T-helper 1 cell treated with Interleukin-12 subunit alpha and Interleukin-12 subunit beta and Interleukin-4 antibody, amounts not matched to agents 30 ng/mL and 1 ng/mL, for 36 hours (primary cell): ENCODE data around the gene NAPG. TPM values are rescaled to one million over a fixed set of nuclear protein-coding genes. Genes with fewer than 3 reads are reported as not detected.
"Not testable (repeated sequence)": the region's sequence is repeated elsewhere in the genome, so short reads cannot be mapped to it uniquely, and the experiment has no call there.

ENCODE experiments used
- intact Hi-C: fragments of 100-400 bp; cut with micrococcal nuclease; formaldehyde crosslinking; loops from one replicate; pipeline ENCODE4 v1.15.1; 2024
- total RNA-seq: library from RNA; stranded (reverse); gene quantifications from 2 replicates; pipeline ENCODE4 v1.2.3, GENCODE V29; 2022

NAPG gene
- total RNA-seq, 1 donor from 2014 or later: 37.1 TPM

GRCh38 chr18:10577842-10578572 lies 52.2 kb downstream of the NAPG start:
- intact Hi-C loops: not testable (repeated sequence)

DNA sequence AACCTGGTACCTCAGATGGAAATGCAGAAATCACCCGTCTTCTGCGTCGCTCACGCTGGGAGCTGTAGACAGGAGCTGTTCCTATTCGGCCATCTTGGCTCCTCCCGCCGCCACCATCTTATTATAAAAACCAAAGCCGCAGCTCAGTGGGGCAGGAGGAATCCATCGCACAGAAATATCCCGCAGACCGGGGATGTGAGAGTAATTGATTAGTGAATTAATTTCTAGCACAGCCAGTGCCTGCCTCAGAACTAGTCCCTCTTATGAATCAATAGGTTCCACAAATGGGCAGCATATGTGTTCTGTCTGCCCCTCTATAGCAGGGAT lies 52.7 kb downstream of the NAPG start:
- intact Hi-C loops: not testable (repeated sequence)

DNA sequence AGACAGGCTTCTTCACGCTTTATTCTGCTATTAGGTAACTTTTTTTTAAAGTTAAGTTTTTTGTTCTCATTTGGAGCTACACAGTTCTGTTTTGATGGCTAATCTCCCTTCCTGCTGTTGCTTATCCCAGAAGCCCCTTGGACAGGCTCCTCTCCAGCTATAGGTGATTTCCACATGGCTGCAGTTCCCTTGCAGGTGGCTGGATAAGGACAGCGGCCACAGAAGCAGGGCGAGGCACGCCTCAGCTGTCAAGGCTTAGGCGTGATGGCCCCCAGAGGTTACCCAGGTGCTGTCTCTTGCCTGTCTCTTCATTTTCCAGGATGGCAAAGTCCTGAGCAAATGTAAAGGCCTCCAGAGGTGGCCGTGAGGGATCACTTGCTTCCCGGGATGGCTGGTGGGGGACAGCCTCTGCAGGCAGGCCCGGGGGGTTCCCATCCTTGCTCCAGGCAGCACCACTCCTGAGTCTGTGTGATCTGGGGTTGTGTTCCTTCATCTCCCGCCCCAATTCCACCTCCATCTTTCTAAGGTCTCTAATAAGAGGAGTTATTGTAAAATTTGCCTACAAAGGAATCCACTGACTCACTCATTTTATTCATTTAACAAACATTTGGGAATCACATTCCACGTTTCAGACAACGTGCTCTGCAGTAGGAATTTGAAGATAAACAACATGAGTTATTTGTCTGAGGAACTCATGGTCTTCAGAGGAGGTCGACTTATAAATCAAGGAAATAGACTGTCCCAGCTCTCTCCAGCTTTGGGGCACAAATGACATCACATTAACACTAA lies 53.4 kb downstream of the NAPG start:
- intact Hi-C loops: no loop called here

GRCh38 chr18:10580215-10580614 lies 54.4 kb downstream of the NAPG start:
- intact Hi-C loops: no loop called here

- intact Hi-C loops: no loop called here
Measured at GRCh38 chr18:10585260-10585659, 59.4 kb downstream of the NAPG start.

- intact Hi-C loops: no loop called here
Measured at GRCh38 chr18:10588975-10589374, 63.1 kb downstream of the NAPG start.

- intact Hi-C loops: no loop called here
Measured at GRCh38 chr18:10590412-10590811, 64.6 kb downstream of the NAPG start.

DNA sequence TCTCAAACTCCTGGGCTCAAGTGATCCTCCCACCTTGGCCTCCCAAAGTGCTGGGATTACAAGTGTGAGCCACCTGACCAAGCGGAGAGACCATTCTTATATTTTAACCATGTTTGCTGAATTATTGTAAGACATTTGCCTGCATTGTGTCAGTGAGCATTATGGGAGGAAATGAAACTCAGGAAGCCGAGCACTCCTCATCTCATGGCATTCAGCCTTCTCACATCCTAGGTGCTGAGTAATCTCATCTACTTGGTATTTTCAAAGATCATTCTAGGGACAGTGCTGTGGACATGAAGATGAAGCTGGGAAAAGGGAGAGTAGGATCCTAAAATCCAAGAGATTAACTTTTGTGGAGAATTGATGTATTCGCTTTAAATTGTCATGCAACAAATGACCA lies 66.1 kb downstream of the NAPG start:
- intact Hi-C loops: no loop called here

GRCh38 chr18:10593366-10594022 lies 67.7 kb downstream of the NAPG start:
- intact Hi-C loops: not testable (repeated sequence)

DNA sequence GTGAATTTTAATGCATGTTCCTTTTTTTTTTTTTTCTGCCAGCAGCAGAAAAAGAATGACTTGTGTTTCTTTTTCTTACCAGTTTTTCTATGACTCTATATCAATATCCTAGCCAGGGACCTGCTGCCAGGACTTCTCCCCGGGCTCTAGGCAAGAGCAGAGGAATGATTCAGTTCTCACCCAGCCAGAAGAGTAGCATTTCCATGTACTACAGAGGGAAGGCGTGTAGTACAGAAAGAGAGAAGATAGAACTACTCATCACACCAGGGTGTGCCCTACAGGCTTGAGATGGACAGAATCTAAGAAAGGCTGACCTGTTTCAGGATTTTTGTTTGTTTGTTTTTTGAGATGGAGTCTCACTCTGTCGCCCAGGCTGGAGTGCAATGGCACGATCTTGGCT lies 70.1 kb downstream of the NAPG start:
- intact Hi-C loops: not testable (repeated sequence)

GRCh38 chr18:10597695-10598094 lies 71.9 kb downstream of the NAPG start:
- intact Hi-C loops: not testable (repeated sequence)

- intact Hi-C loops: not testable (repeated sequence)
Measured at GRCh38 chr18:10600701-10601100, 74.9 kb downstream of the NAPG start.

Other genes with a start within 250 kb of the NAPG start
- not detected in 2 replicates for gene APCDD1, start 71.4 kb upstream of the NAPG start, total RNA-seq